Activated naive CD4-positive, alpha-beta T cell treated with anti-CD3 and anti-CD28 coated beads, Interleukin-2, amount 50 U/mL, for 24 hours (primary cell): Measurements from ENCODE around the gene RPS24.

ENCODE experiments used
- H3K27ac Mint-ChIP-seq: one replicate; pipeline ENCODE4 v1.8.0; 2021; ENCODE audit warnings: mild to moderate bottlenecking, mixed read lengths
- H3K27me3 Mint-ChIP-seq: one replicate; pipeline ENCODE4 v1.8.0; 2021; ENCODE audit warnings: mixed read lengths
- H3K36me3 Mint-ChIP-seq: one replicate; pipeline ENCODE4 v1.8.0; 2021; ENCODE audit warnings: mixed read lengths
- H3K4me1 Mint-ChIP-seq: one replicate; pipeline ENCODE4 v1.8.0; 2021; ENCODE audit warnings: mixed read lengths
- H3K4me3 Mint-ChIP-seq: one replicate; pipeline ENCODE4 v1.8.0; 2021; ENCODE audit warnings: mild to moderate bottlenecking, mixed read lengths
- H3K9me3 Mint-ChIP-seq: one replicate; pipeline ENCODE4 v1.8.0; 2021; ENCODE audit warnings: mixed read lengths

The RPS24 gene

GRCh38 chr10:78015546-78015945 lies 18.1 kb upstream of the RPS24 start:
- no peaks in the 10 kb centered on the region for H3K27me3 Mint-ChIP-seq
- no peak overlapping the region for H3K27ac Mint-ChIP-seq
- H3K9me3 Mint-ChIP-seq: no peaks in the 10 kb centered on the region
- H3K4me3 Mint-ChIP-seq: no peak overlapping the region
- H3K36me3 Mint-ChIP-seq: peaks cover 13% of the 10 kb centered on the region
- no peaks in the 10 kb centered on the region for H3K4me1 Mint-ChIP-seq

DNA sequence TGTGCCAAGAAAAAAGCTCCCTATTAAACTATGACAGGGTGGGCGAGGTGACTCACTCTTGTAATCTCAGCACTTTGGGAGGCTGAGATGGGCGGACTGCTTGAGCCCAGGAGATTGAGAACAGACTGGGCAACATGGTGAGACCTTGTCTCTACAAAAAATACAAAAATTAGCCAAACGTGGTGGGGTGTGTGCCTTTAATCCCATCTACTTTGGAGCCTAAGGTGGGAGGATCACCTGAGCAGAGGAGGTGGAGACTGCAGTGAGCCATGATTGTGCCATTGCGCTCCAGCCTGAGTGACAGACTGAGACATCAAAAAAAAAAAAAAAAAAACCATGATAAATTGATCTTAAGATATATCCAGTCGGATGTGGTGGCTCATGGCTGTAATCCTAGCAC lies 15.8 kb upstream of the RPS24 start:
- no peaks in the 10 kb centered on the region for H3K4me1 Mint-ChIP-seq
- no peaks in the 10 kb centered on the region for H3K9me3 Mint-ChIP-seq

DNA sequence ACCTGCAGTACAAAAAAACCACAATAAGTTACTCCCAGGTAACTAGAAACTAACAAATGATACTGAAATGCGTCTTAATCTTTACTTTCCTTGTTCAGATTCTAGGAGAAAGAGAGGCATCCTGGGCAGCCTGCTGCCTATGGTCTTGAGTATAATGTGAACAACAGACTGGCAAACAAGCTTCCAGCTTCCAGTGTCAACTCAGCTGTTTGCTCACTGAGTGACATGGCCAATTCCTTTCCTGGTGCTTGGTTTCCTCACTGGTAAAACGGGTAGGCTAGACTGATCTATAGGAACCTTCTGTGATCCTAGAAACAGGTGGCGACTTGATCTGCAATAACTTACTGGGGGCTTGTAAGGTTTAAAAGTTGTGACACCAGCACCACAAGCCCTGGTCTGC lies 14.4 kb upstream of the RPS24 start:
- H3K9me3 Mint-ChIP-seq: no peaks in the 10 kb centered on the region
- H3K27me3 Mint-ChIP-seq: no peaks in the 10 kb centered on the region
- no peak overlapping the region for H3K4me3 Mint-ChIP-seq
- no peak overlapping the region for H3K27ac Mint-ChIP-seq
- H3K36me3 Mint-ChIP-seq: peaks cover 18% of the 10 kb centered on the region
- no peaks in the 10 kb centered on the region for H3K4me1 Mint-ChIP-seq

More for the DNA sequence above, 15.8 kb upstream of the RPS24 start:
- Mint-ChIP-seq H3K27me3 (no peaks in the 10 kb centered on the region), H3K4me3 (no peak overlapping the region), H3K36me3 (peaks cover 18% of the 10 kb centered on the region), H3K27ac (no peak overlapping the region)

DNA sequence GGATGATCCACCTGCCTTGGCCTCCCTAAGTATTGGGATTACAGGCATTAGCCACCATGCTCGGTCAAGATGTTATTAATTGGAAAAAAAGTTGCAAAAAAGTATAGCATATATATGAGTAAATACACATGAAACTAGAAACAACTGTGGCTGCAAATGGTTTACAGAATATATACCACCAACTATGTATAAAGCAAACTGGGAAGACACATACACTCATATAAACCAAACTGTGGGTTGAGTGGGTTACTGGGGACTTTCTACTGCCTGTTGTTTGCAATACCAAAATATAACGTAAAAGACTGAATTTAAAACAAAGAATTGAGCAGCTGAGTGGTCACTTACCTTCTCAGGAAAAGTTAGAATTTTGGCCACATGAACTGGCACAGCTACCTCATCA lies 12.5 kb upstream of the RPS24 start:
- H3K4me1 Mint-ChIP-seq: peaks cover 5% of the 10 kb centered on the region
- H3K4me3 Mint-ChIP-seq: no peak overlapping the region
- H3K36me3 Mint-ChIP-seq: peaks cover 23% of the 10 kb centered on the region
- no peaks in the 10 kb centered on the region for H3K9me3 Mint-ChIP-seq
- no peaks in the 10 kb centered on the region for H3K27me3 Mint-ChIP-seq
- no peak overlapping the region for H3K27ac Mint-ChIP-seq

- H3K27me3 Mint-ChIP-seq: no peaks in the 10 kb centered on the region
- no peak overlapping the region for H3K4me3 Mint-ChIP-seq
- no peak overlapping the region for H3K27ac Mint-ChIP-seq
- no peaks in the 10 kb centered on the region for H3K9me3 Mint-ChIP-seq
- H3K36me3 Mint-ChIP-seq: peaks cover 21% of the 10 kb centered on the region
- H3K4me1 Mint-ChIP-seq: peaks cover 26% of the 10 kb centered on the region
These were observed 9.9 kb upstream of the RPS24 start for GRCh38 chr10:78023741-78024140.

DNA sequence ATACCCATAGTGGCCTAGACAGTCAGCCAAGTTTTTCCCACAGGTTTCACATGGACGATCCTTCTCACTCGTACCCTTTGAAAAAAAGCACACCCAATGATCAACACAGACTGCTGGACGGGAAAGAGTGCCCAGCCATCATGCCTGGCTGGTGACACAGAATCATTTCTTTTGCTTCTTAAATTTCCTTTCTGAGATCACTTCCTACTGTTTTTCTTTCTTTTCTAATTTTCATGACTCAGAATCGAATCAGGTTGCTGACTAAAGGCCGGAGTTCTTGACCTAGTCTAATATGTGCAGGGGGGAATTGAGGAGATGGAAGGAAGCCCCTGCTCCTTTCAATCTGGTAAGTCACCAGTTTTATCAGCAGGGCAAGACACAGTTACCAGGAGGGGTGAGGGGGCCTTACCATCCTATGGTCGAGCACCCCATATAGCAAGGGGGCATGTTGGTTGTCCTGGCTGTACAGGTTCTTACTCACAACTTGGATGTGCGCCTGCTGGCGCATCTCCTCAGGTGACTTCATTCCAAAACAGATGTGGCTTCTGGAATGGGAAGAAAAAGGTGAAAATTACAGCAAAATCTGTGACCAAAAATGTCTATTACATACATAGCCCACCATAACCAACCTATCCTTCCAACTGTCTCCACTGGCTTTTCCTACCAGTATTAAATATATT lies 7.8 kb upstream of the RPS24 start:
- no peaks in the 10 kb centered on the region for H3K27me3 Mint-ChIP-seq
- H3K4me3 Mint-ChIP-seq: no peak overlapping the region
- H3K36me3 Mint-ChIP-seq: peaks cover 26% of the 10 kb centered on the region
- no peaks in the 10 kb centered on the region for H3K9me3 Mint-ChIP-seq
- H3K27ac Mint-ChIP-seq: peak overlapping the region; percentile 27
- H3K4me1 Mint-ChIP-seq: peaks cover 39% of the 10 kb centered on the region

DNA sequence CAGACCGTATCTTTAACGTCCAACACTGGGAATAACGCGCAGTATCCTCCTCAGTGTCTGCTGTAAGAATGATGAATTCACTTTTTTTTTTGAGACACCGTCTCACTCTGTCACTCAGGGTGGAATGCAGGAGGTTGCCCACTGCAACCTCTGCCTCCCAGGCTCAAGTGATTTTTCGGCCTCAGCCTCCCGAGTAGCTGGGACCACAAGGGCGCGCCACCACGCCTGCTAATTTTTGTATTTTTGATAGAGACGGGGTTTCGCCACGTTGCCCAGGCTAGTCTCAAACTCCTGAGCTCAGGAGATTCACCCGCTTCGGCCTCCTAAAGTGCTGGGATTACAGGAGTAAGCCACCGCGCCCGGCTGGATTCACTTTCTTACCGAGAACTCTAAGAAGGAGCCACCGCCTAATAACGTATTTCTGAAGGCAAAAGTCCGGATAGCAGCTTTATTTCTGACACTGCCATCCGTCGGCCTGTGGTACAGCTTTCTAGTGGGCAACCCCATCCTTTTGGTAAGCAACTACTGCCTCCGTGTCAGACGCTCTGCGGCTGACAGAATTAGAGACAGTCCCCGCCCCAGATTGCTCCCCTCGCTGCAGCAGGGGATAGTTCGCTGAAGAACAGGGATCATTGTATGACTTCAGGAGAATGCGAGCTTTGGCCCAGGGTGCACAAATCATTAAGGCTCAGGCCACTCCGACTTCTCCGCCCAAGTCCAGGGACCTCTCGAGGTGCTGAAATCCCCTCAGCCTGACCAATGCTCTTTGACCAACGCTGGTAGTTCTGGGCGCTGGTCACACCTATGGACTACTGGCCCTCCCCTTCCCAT lies 5.0 kb upstream of the RPS24 start:
- H3K36me3 Mint-ChIP-seq: peaks cover 17% of the 10 kb centered on the region
- peak overlapping the region; percentile 99 for H3K27ac Mint-ChIP-seq
- H3K4me1 Mint-ChIP-seq: peaks cover 39% of the 10 kb centered on the region
- no peaks in the 10 kb centered on the region for H3K27me3 Mint-ChIP-seq
- H3K9me3 Mint-ChIP-seq: no peaks in the 10 kb centered on the region
- H3K4me3 Mint-ChIP-seq: peak overlapping the region; percentile 100

GRCh38 chr10:78029269-78030226 lies 4.1 kb upstream of the RPS24 start, which contains the start of gene POLR3A:
Gene POLR3A (minus strand): TSS chr10:78029515. CDS start chr10:78029407, 108 bp downstream.
- peak within 1 kb of the TSS; percentile 100 for H3K4me3 Mint-ChIP-seq
- peaks cover 17% of the 10 kb centered on the region for H3K36me3 Mint-ChIP-seq
- no peaks in the 10 kb centered on the region for H3K27me3 Mint-ChIP-seq
- peak within 1 kb of the TSS; percentile 99 for H3K27ac Mint-ChIP-seq
- H3K9me3 Mint-ChIP-seq: no peaks in the 10 kb centered on the region
- peaks cover 40% of the 10 kb centered on the region for H3K4me1 Mint-ChIP-seq

DNA sequence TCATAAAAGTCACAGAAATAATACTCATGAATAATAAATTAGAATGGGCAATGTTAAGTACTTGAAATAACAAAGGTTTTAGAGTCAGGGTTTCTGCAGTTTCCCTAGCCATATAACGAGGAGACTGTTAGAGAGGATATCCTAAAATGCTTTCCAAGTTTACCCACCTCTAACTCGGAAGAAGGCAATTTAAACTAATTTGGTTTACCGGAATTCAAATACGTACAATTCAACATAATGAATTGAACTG lies 351 bp upstream of the RPS24 start:
- H3K9me3 Mint-ChIP-seq: no peaks in the 10 kb centered on the region
- H3K27me3 Mint-ChIP-seq: no peaks in the 10 kb centered on the region
- H3K36me3 Mint-ChIP-seq: peaks cover 36% of the 10 kb centered on the region
- H3K4me1 Mint-ChIP-seq: peaks cover 51% of the 10 kb centered on the region
- peak overlapping the region; percentile 88 for H3K4me3 Mint-ChIP-seq
- peak overlapping the region; percentile 86 for H3K27ac Mint-ChIP-seq

GRCh38 chr10:78035025-78035424 lies 1.4 kb downstream of the RPS24 start:
- no peaks in the 10 kb centered on the region for H3K9me3 Mint-ChIP-seq
- peak overlapping the region; percentile 88 for H3K4me3 Mint-ChIP-seq
- H3K4me1 Mint-ChIP-seq: peaks cover 51% of the 10 kb centered on the region
- peaks cover 43% of the 10 kb centered on the region for H3K36me3 Mint-ChIP-seq
- H3K27ac Mint-ChIP-seq: peak overlapping the region; percentile 86
- no peaks in the 10 kb centered on the region for H3K27me3 Mint-ChIP-seq

DNA sequence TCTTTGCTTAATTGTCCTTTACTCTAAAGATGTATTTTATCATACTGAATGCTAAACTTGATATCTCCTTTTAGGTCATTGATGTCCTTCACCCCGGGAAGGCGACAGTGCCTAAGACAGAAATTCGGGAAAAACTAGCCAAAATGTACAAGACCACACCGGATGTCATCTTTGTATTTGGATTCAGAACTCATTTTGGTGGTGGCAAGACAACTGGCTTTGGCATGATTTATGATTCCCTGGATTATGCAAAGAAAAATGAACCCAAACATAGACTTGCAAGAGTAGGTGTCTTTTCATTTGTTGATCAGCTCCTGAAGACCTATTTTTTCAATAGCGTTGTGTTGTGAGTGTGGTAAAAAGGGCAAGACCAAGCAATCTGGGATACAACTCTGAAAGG lies 1.8 kb downstream of the RPS24 start:
- Mint-ChIP-seq H3K27me3 (no peaks in the 10 kb centered on the region), H3K9me3 (no peaks in the 10 kb centered on the region), H3K4me3 (peak overlapping the region; percentile 88), H3K36me3 (peaks cover 43% of the 10 kb centered on the region), H3K27ac (peak overlapping the region; percentile 82), H3K4me1 (peaks cover 50% of the 10 kb centered on the region)

GRCh38 chr10:78035933-78036583 lies 2.4 kb downstream of the RPS24 start:
- H3K27me3 Mint-ChIP-seq: no peaks in the 10 kb centered on the region
- no peaks in the 10 kb centered on the region for H3K9me3 Mint-ChIP-seq
- H3K4me1 Mint-ChIP-seq: peaks cover 56% of the 10 kb centered on the region
- H3K4me3 Mint-ChIP-seq: peak overlapping the region; percentile 88
- peaks cover 49% of the 10 kb centered on the region for H3K36me3 Mint-ChIP-seq
- H3K27ac Mint-ChIP-seq: peak overlapping the region; percentile 82

- Mint-ChIP-seq H3K36me3 (peaks cover 57% of the 10 kb centered on the region), H3K9me3 (no peaks in the 10 kb centered on the region), H3K27ac (peak overlapping the region; percentile 84), H3K4me1 (peaks cover 63% of the 10 kb centered on the region), H3K4me3 (peak overlapping the region; percentile 88), H3K27me3 (no peaks in the 10 kb centered on the region)
These were observed 4.4 kb downstream of the RPS24 start for GRCh38 chr10:78038105-78038504.

DNA sequence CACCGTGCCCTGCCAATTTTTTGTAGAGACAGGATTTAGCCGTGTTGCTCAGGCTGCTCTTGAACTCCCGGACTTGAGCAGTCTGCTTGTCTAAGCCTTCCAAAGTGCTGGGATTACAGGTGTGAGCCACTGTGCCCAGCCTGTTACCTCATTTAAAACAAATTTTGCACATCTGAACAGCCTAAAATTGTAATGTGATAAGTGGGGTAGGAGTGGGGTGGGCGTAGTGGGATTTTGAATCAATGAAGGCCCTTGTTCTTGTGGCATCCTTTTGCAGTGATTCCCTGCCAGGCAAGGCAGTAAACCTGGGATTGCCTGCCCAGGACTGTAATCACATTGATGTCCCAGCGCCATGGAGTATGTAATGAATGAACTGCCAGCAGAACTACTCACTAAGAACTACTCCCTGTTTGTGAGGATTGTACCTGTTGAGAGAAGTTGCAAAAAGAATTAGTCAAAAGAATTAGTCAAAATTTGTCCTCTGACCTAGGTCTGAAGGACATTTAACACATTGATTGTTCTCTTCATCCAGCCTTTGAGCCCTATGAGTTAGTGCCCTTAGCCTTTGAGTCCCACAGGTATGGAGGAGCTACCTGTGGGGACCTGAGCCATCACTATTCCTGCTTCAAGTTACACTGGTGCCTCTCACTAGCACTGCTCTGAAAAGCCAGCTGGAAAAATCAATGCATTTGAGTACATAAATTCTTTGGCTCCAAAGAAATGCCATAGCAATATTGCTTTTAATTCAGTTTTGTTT lies 5.3 kb downstream of the RPS24 start:
- peaks cover 68% of the 10 kb centered on the region for H3K4me1 Mint-ChIP-seq
- peaks cover 58% of the 10 kb centered on the region for H3K36me3 Mint-ChIP-seq
- peak overlapping the region; percentile 49 for H3K4me3 Mint-ChIP-seq
- H3K27me3 Mint-ChIP-seq: no peaks in the 10 kb centered on the region
- H3K9me3 Mint-ChIP-seq: no peaks in the 10 kb centered on the region
- peak overlapping the region; percentile 62 for H3K27ac Mint-ChIP-seq
